PC-9 (cell line): ENCODE data around the gene ZFPM1. TPM values are rescaled to one million over a fixed set of nuclear protein-coding genes. Genes with fewer than 3 reads are reported as not detected.

Experiments
- BruUV-seq: library from RNA; stranded (reverse); fragments of 400-500 nt; replicated peaks from 2 replicates; lab custom pipeline; 2021; lab: Mats Ljungman, UMichigan
- CTCF ChIA-PET: fragments of 300-600 bp; sonication (Branson Sonifier 250); formaldehyde crosslinking; loops from one replicate; lab custom pipeline; 2022; ENCODE audit warnings: antibody characterized with exemption; lab: Charles Lee
- POLR2A ChIA-PET: fragments of 300-600 bp; sonication (Branson Sonifier 250); formaldehyde crosslinking; loops from one replicate; lab custom pipeline; 2022; ENCODE audit warnings: antibody characterized with exemption; ENCODE audit not compliant: unreplicated experiment; lab: Charles Lee
- DNase-seq, 2 experiments: peaks; one replicate each; pipeline versions ENCODE4 v3.0.0 to v3.0.0-alpha.2; 2015 to 2022; ENCODE audit warnings: mixed read lengths in 1 of 2
- H2AFZ ChIP-seq: fragments of 200-600 bp; sonication (generic); 2 replicates; pipeline ENCODE4 v1.8.1; 2017; ENCODE audit warnings: antibody characterized with exemption
- H3F3A ChIP-seq: fragments of 200-600 bp; sonication (generic); 2 replicates; pipeline ENCODE4 v1.8.1; 2017; ENCODE audit warnings: antibody characterized with exemption, mild to moderate bottlenecking, low read depth; ENCODE audit not compliant: insufficient read depth
- H3K27ac ChIP-seq: fragments of 200-600 bp; sonication (generic); 2 replicates; pipeline ENCODE4 v1.6.1; 2016; ENCODE audit warnings: mixed run types
- H3K27me3 ChIP-seq: fragments of 200-600 bp; sonication (generic); 2 replicates; pipeline ENCODE4 v1.6.1; 2016; ENCODE audit warnings: low read depth, mixed run types; ENCODE audit not compliant: insufficient read depth
- H3K36me3 ChIP-seq: fragments of 200-600 bp; sonication (generic); 2 replicates; pipeline ENCODE4 v1.6.1; 2016; ENCODE audit warnings: low read depth, mixed run types
- H3K4me1 ChIP-seq: fragments of 200-600 bp; sonication (generic); replicated peaks from 2 replicates; pipeline ENCODE4 v1.6.1; 2016; ENCODE audit warnings: mixed run types; ENCODE audit not compliant: insufficient read depth
- H3K4me2 ChIP-seq: fragments of 200-600 bp; sonication (generic); 2 replicates; pipeline ENCODE4 v1.6.1; 2017; ENCODE audit warnings: mixed run types
- H3K4me3 ChIP-seq: fragments of 200-600 bp; sonication (generic); 2 replicates; pipeline ENCODE4 v1.6.1; 2016; ENCODE audit warnings: mixed run types
- H3K79me2 ChIP-seq: fragments of 200-600 bp; sonication (generic); 2 replicates; pipeline ENCODE4 v1.6.1; 2017; ENCODE audit warnings: low read depth, mixed run types
- H3K9me2 ChIP-seq: fragments of 200-600 bp; sonication (generic); 2 replicates; pipeline ENCODE4 v1.8.1; 2017; ENCODE audit warnings: mild to moderate bottlenecking; ENCODE audit not compliant: insufficient read depth
- H3K9me3 ChIP-seq: fragments of 200-600 bp; sonication (generic); 2 replicates; pipeline ENCODE4 v1.8.1; 2016; ENCODE audit warnings: low read depth; ENCODE audit not compliant: insufficient read depth
- H4K20me1 ChIP-seq: fragments of 200-600 bp; sonication (generic); 2 replicates; pipeline ENCODE4 v1.8.1; 2017; ENCODE audit not compliant: insufficient read depth
- EZH2 ChIP-seq: fragments of 200-600 bp; sonication (generic); IDR thresholded peaks from 2 replicates; pipeline ENCODE4 v1.8.0; 2017; ENCODE audit warnings: antibody characterized with exemption, low read depth
- intact Hi-C: fragments of 100-400 bp; cut with micrococcal nuclease; formaldehyde crosslinking; loops from one replicate; pipeline ENCODE4 v1.10.0; 2022; ENCODE audit not compliant: unreplicated experiment
- total RNA-seq: library from RNA; stranded (reverse); gene quantifications from 2 replicates; pipeline ENCODE4 v1.2.3, GENCODE V29; 2021
- TF ChIP-seq, protein P1 (sequence below): fragments of 200-600 bp; sonication (generic); conservative IDR thresholded peaks from 2 replicates; pipeline ENCODE4 v1.6.1; 2017; ENCODE audit warnings: mixed run types, antibody characterized with exemption, mild to moderate bottlenecking, moderate library complexity

Gene ZFPM1
- total RNA-seq, 1 experiment from 2014 or later = 19.7 TPM

DNA sequence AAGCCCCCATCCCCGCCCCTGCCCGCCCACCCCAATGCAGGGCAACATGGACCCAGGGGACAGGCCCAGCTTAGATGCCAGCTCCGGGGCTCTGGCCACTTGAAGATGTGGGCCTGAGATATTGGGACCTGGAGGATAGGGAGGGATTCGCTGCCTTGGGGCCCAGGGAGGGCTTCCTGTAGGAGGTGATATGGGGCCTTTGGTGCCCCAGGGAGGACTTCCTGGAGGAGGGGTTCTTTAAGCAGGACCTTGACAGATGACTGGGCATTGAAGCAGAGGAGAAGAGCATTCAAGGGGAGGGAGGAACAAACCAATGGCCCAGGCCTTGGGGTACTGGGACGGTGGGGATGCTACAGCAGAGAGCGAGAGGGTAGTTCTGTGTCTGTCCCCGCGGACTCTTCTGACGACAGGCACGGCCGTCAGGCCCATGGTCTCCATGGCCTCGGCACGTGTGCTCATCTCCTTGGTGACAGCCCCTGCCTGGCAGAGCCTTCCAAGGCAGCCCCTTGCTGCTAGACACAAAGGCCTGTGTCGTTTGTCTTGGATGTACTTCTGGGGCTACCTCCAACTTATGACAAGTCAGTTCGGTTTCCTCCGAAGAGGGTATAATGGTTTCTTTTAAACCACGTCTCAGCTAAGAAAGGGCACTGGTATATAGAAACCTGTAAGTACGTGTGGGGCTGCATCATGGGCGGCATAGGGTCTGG lies 61.6 kb downstream of the ZFPM1 start:
- Histone ChIP-seq H4K20me1 (no peaks in the 10 kb centered on the region), H3K27me3 (no peaks in the 10 kb centered on the region), H3K27ac (no peak overlapping the region), H3K4me1 (no peaks in the 10 kb centered on the region), H3F3A (no peaks in the 10 kb centered on the region), H3K36me3 (no peaks in the 10 kb centered on the region), H3K79me2 (no peaks in the 10 kb centered on the region), H2AFZ (no peak overlapping the region), H3K4me3 (no peak overlapping the region), H3K9me3 (no peaks in the 10 kb centered on the region), H3K4me2 (no peak overlapping the region), H3K9me2 (no peaks in the 10 kb centered on the region)
- DNase-seq = no peak
- no peak for TF ChIP-seq EZH2
- TF ChIP-seq, protein P1, sequence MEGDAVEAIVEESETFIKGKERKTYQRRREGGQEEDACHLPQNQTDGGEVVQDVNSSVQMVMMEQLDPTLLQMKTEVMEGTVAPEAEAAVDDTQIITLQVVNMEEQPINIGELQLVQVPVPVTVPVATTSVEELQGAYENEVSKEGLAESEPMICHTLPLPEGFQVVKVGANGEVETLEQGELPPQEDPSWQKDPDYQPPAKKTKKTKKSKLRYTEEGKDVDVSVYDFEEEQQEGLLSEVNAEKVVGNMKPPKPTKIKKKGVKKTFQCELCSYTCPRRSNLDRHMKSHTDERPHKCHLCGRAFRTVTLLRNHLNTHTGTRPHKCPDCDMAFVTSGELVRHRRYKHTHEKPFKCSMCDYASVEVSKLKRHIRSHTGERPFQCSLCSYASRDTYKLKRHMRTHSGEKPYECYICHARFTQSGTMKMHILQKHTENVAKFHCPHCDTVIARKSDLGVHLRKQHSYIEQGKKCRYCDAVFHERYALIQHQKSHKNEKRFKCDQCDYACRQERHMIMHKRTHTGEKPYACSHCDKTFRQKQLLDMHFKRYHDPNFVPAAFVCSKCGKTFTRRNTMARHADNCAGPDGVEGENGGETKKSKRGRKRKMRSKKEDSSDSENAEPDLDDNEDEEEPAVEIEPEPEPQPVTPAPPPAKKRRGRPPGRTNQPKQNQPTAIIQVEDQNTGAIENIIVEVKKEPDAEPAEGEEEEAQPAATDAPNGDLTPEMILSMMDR = no peak
- no TSS peak for BruUV-seq
- intact Hi-C loops = no loop called here
- ChIA-PET CTCF (no interaction called here), POLR2A (interaction anchor here (0.6 kb wide), 1 partner anchor 10 kb away, joined by 3 read pairs; no protein-coding TSS in a partner anchor)

DNA sequence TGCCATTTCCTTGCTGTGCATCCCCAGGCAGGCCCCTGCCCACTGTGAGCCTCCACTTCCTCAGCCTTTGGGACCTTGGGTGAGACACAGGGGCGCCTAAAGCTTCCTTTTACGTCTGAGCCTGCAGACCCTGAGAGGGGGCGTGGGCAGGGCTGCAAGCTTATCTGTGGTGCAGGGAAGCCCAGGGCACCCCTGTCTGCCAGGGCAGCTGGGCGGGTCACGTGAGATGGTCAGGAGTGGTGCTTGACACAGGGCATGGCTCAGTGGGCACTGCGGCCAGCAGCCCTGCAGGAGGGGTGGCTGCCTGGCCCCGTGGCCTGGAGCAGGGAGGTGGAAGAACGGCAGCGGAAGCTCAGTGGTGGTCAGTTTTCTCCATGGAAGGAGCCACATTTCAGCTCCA lies 62.3 kb downstream of the ZFPM1 start:
- Histone ChIP-seq H2AFZ (no peak overlapping the region), H3K36me3 (no peaks in the 10 kb centered on the region), H4K20me1 (no peaks in the 10 kb centered on the region), H3K9me2 (no peaks in the 10 kb centered on the region), H3K27me3 (no peaks in the 10 kb centered on the region), H3K9me3 (no peaks in the 10 kb centered on the region), H3K27ac (no peak overlapping the region), H3K4me1 (no peaks in the 10 kb centered on the region), H3K4me3 (no peak overlapping the region), H3K79me2 (no peaks in the 10 kb centered on the region), H3K4me2 (no peak overlapping the region), H3F3A (no peaks in the 10 kb centered on the region)
- ChIA-PET POLR2A (interaction anchor here (0.6 kb wide), 1 partner anchor 9 kb away, joined by 3 read pairs; no protein-coding TSS in a partner anchor), CTCF (no interaction called here)
- DNase-seq = no peak
- no TSS peak for BruUV-seq
- intact Hi-C loops = no loop called here
- no peak for TF ChIP-seq EZH2
- TF ChIP-seq, protein P1 = no peak

DNA sequence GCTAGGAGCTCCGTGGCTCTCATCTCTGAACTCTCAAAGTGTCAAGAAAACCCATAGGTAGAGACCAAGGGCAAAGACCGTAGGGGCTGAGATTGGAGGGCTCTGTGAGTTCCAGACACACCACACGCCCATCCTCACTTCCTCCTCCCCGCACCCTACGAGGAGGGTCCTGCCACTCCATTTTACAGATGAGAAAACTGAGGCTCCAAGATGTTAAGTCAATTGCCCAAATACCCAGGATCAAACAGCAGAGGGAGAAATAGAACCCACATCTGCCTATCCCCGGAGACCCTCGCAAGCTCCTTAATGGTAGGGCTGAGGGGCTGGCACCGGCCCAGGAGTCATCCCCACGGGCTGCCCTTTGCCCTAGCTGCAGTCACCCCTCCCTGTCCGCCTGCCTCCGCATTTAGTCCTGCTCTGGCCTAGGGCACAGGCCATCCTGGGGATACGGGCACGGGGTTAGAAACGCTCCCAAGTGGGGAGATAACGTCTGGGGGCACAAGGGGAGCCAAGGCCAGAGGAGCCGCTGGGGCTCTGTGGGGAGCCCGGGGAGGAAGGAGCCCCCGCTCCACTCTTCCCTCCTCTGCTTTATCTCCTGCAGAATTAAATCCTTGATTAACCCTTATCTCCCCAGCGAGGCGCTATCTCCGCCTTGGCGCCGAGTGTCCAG lies 63.0 kb downstream of the ZFPM1 start:
- intact Hi-C loops = no loop called here
- Histone ChIP-seq H2AFZ (no peak overlapping the region), H3K79me2 (no peaks in the 10 kb centered on the region), H3K4me1 (no peaks in the 10 kb centered on the region), H3K36me3 (no peaks in the 10 kb centered on the region), H3K27me3 (no peaks in the 10 kb centered on the region), H3F3A (no peaks in the 10 kb centered on the region), H4K20me1 (no peaks in the 10 kb centered on the region), H3K4me3 (no peak overlapping the region), H3K9me3 (no peaks in the 10 kb centered on the region), H3K27ac (no peak overlapping the region), H3K4me2 (no peak overlapping the region), H3K9me2 (no peaks in the 10 kb centered on the region)
- POLR2A ChIA-PET = no interaction called here
- CTCF ChIA-PET = no interaction called here
- TF ChIP-seq, protein P1 = no peak
- no peak for DNase-seq
- no TSS peak for BruUV-seq
